Vagina (tissue), 2 donors: ENCODE measurements around the gene SYCE3.

Source experiments
- CTCF ChIP-seq, 3 experiments: fragments of 450-650 bp in 2 of 3; fragments of 200-600 bp in 1 of 3; sonication (generic) in 1 of 3; IDR thresholded peaks; one replicate each; pipeline ENCODE4 v1.5.1; 2017 to 2019; ENCODE audit warnings: antibody characterized with exemption in 3 of 3, mild to moderate bottlenecking in 2 of 3, moderate library complexity in 2 of 3
- POLR2A ChIP-seq, 2 donors: fragments of 450-650 bp; IDR thresholded peaks; one replicate each; pipeline ENCODE4 v1.6.1; 2017; ENCODE audit warnings: antibody characterized with exemption in 2 of 2, mild to moderate bottlenecking in 2 of 2, moderate library complexity in 2 of 2
- POLR2AphosphoS5 ChIP-seq, 2 donors: sonication (generic); formaldehyde crosslinking; IDR thresholded peaks; one replicate each; pipeline ENCODE4 v1.9.0; 2017; ENCODE audit warnings: antibody characterized with exemption in 2 of 2, mild to moderate bottlenecking in 2 of 2, low read depth in 1 of 2; ENCODE audit not compliant: insufficient read depth in 1 of 2

GRCh38 chr22:50576070-50576469 lies 13.4 kb upstream of the SYCE3 start:
- TF ChIP-seq CTCF (IDR thresholded peaks at IDR 0.05), result no peak
- no peak for TF ChIP-seq POLR2A (IDR thresholded peaks at IDR 0.05)
- TF ChIP-seq POLR2AphosphoS5 (IDR thresholded peaks at IDR 0.05; ENCODE audit: insufficient read depth in 1 of 2, low read depth in 1 of 2), result no peak
